ENCODE results near the gene GSTM1. TPM values are rescaled to one million over a fixed set of nuclear protein-coding genes. Genes with fewer than 3 reads are reported as not detected.

Gene GSTM1
- 8.1 and 18.4 TPM in 2 replicates for total RNA-seq

GRCh38 chr1:109687641-109688499 lies at the start of gene GSTM1:
TSS of gene GSTM1 (plus strand) at chr1:109687817. CDS start at chr1:109687874, 57 bp downstream.

DNA sequence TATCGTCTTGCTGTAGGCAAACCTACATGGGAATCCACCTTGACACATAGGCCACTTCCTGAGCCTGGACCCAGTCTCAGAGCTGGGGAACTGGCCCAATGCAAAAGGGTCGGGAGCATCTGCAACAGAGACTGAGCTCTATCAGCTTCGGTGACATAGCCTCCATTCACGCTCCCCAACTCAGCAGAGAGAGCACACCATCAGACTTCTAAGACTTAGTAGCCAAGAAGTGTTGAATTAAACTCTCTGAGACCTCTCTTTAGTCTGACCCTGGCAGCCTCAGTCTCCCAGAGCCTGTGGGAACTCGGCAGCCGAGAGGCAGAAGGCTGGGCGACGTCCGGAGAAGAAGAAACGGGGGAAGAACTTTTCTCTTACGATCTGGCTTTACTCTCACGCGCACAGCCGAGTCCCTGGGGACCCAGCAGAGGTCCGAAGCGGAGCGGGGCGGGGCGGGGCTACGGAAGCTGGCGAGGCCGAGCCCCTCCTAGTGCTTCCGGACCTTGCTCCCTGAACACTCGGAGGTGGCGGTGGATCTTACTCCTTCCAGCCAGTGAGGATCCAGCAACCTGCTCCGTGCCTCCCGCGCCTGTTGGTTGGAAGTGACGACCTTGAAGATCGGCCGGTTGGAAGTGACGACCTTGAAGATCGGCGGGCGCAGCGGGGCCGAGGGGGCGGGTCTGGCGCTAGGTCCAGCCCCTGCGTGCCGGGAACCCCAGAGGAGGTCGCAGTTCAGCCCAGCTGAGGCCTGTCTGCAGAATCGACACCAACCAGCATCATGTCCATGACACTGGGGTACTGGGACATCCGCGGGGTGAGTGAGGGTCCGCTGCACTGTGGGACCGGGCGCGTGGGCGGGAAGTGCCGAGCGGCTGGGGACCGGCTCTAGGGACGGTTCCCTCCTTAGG lies 31.8 kb upstream of the GSTM1 start, which contains the start of gene GSTM4:
GSTM4 (plus strand) TSS at position 485 of the 905 bp plus-strand sequence; CDS start at position 776, 291 bp downstream.

GRCh38 chr1:109667452-109668122 lies 20.0 kb upstream of the GSTM1 start, which contains the start of gene GSTM2:
TSS of gene GSTM2 (plus strand) at chr1:109668057. CDS start at chr1:109668116, 59 bp downstream.

DNA sequence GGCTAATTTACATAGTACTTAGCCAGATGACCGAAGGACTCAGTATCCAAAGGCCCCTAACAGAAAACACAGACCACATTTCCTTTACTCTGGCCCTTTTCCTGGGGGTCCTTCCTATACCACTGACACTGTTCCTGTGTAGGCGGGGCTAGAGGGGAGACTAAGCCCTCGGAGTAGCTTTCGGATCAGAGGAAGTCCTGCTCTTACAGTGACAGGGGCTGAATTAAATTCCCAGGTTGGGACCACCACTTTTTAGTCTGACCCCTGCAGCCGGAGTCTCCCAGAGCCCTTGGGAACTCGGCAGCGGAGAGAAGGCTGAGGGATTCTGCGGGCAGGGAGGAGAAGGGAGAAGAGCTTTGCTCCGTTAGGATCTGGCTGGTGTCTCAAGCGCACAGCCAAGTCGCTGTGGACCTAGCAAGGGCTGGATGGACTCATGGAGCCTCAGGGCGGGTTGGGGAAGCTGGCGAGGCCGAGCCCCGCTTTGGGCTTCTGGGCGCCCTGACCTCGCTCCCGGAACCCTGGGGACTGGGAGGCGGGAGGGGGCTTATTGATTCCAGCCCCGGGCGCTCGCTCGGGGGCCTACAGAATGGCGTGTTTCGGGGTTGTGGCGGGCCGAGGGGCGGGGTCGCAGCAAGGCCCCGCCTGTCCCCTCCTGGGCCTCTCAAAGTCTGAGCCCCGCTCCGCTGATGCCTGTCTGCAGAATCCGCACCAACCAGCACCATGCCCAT lies 24.1 kb downstream of the GSTM1 start, which contains the start of gene GSTM5:
GSTM5 (plus strand) TSS at position 659 of the 728 bp plus-strand sequence; CDS start at position 721, 62 bp downstream.

DNA sequence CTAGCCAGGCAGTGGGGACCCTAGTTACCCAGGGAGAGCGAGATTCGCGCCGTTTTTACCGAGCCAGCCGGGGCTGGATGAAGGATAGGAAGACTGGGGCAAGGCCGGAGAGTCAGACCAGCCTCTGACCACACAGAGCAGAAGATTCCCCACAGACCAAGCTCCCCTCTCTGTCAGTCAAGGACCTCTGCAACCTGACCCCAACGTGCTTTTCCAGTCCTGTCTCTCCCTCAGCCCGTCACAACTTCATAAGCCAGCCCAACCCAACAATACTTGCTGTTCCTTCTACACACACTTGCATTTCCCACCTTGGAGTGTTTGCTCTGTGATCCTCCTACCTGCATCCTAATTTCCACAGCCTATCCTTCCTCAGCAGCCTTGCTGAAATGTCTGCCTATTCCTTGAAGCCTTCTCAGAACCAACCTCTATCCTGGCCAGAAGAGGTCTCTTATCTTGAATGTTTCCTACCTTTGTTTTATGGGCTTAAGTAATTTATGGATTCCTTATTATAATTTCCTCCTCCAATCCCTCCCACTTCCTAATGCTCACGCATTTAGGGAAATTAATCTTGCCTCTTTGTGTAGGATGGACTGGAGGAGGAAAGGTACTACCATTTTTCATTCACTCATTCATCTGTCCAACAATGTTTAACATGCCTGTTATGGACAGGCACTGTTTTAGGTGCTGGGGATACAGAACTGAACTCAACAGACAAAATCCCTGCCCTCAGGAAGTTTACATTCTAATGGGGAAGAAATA lies 53.2 kb downstream of the GSTM1 start, which contains the start of gene GSTM3:
GSTM3 (minus strand) TSS at position 424 of the 759 bp plus-strand sequence. CDS start 751 bp downstream, outside the sequence.

Other genes starting within 250 kb of the GSTM1 start
- gene SYPL2, start 221.3 kb upstream of the GSTM1 start, total RNA-seq: not detected in 2 replicates
- gene ATXN7L2, start 203.9 kb upstream of the GSTM1 start, total RNA-seq: 2.4 and 4.3 TPM in 2 replicates
- gene CYB561D1, start 193.7 kb upstream of the GSTM1 start, total RNA-seq: 2.5 and 4.6 TPM in 2 replicates
- 0.15 and 0.55 TPM in 2 replicates for gene AMIGO1, start 178.1 kb upstream of the GSTM1 start, total RNA-seq
- not detected in 2 replicates for gene GPR61, start 147.9 kb upstream of the GSTM1 start, total RNA-seq
- gene GNAI3, start 139.2 kb upstream of the GSTM1 start, total RNA-seq: 11.3 and 11.6 TPM in 2 replicates
- 0.08 TPM in 1 of 2 replicates, not detected in the other for gene GNAT2, start 68.2 kb upstream of the GSTM1 start, total RNA-seq
- gene AMPD2, start 68.0 kb upstream of the GSTM1 start, total RNA-seq: 29.0 and 31.2 TPM in 2 replicates
- gene GSTM4, start 31.7 kb upstream of the GSTM1 start, total RNA-seq: 5.7 and 7.3 TPM in 2 replicates
- gene GSTM2, start 19.8 kb upstream of the GSTM1 start, total RNA-seq: 3.8 and 8.0 TPM in 2 replicates
- gene GSTM5, start 24.4 kb downstream of the GSTM1 start, total RNA-seq: not detected in 2 replicates
- gene GSTM3, start 53.2 kb downstream of the GSTM1 start, total RNA-seq: 5.5 and 13.4 TPM in 2 replicates
- gene EPS8L3, start 76.1 kb downstream of the GSTM1 start, total RNA-seq: not detected in 2 replicates
- 4.7 and 6.6 TPM in 2 replicates for gene CSF1, start 223.0 kb downstream of the GSTM1 start, total RNA-seq

All from hair follicular keratinocyte (primary cell).